IPS-18c (cell line): ENCODE data around the gene KLF2.

ENCODE experiments used
- H3K4me3 ChIP-seq: 2 replicates; pipeline ENCODE4 v1.7.0; 2013; ENCODE audit warnings: low read depth, mild to moderate bottlenecking, low read length, moderate library complexity; ENCODE audit not compliant: insufficient read depth
- H3K9me3 ChIP-seq: one replicate; pipeline ENCODE4 v1.6.1; 2013; ENCODE audit warnings: mild to moderate bottlenecking, low read length, moderate library complexity; ENCODE audit not compliant: control insufficient read depth, insufficient read depth

Gene KLF2

GRCh38 chr19:16367261-16367683 lies 42.6 kb downstream of the KLF2 start:
- H3K4me3 ChIP-seq, result no peak overlapping the region
- no peaks in the 10 kb centered on the region for H3K9me3 ChIP-seq

GRCh38 chr19:16368385-16369305 lies 44.0 kb downstream of the KLF2 start:
- H3K4me3 ChIP-seq, result no peak overlapping the region
- H3K9me3 ChIP-seq, result no peaks in the 10 kb centered on the region

GRCh38 chr19:16369306-16369663 lies 44.7 kb downstream of the KLF2 start:
- no peaks in the 10 kb centered on the region for H3K9me3 ChIP-seq
- no peak overlapping the region for H3K4me3 ChIP-seq

GRCh38 chr19:16369664-16370576 lies 45.3 kb downstream of the KLF2 start:
- Histone ChIP-seq H3K4me3 (no peak overlapping the region), H3K9me3 (no peaks in the 10 kb centered on the region)

GRCh38 chr19:16370641-16371391 lies 46.2 kb downstream of the KLF2 start:
- Histone ChIP-seq H3K4me3 (no peak overlapping the region), H3K9me3 (peaks cover 2% of the 10 kb centered on the region)

GRCh38 chr19:16371540-16371986 lies 46.9 kb downstream of the KLF2 start:
- peaks cover 2% of the 10 kb centered on the region for H3K9me3 ChIP-seq
- no peak overlapping the region for H3K4me3 ChIP-seq

GRCh38 chr19:16372065-16372915 lies 47.7 kb downstream of the KLF2 start:
- peaks cover 2% of the 10 kb centered on the region for H3K9me3 ChIP-seq
- no peak overlapping the region for H3K4me3 ChIP-seq

- no peak overlapping the region for H3K4me3 ChIP-seq
- H3K9me3 ChIP-seq, result peaks cover 2% of the 10 kb centered on the region
These were observed 48.5 kb downstream of the KLF2 start for GRCh38 chr19:16373079-16373478.

GRCh38 chr19:16373532-16373931 lies 48.9 kb downstream of the KLF2 start:
- Histone ChIP-seq H3K4me3 (no peak overlapping the region), H3K9me3 (peaks cover 2% of the 10 kb centered on the region)

GRCh38 chr19:16373989-16374388 lies 49.4 kb downstream of the KLF2 start:
- H3K9me3 ChIP-seq, result peaks cover 2% of the 10 kb centered on the region
- no peak overlapping the region for H3K4me3 ChIP-seq

GRCh38 chr19:16374436-16374835 lies 49.8 kb downstream of the KLF2 start:
- Histone ChIP-seq H3K9me3 (peaks cover 2% of the 10 kb centered on the region), H3K4me3 (no peak overlapping the region)

- Histone ChIP-seq H3K4me3 (no peak overlapping the region), H3K9me3 (peaks cover 2% of the 10 kb centered on the region)
These were observed 50.7 kb downstream of the KLF2 start for GRCh38 chr19:16375157-16375935.

GRCh38 chr19:16375936-16376185 lies 51.2 kb downstream of the KLF2 start:
- H3K4me3 ChIP-seq, result no peak overlapping the region
- peaks cover 2% of the 10 kb centered on the region for H3K9me3 ChIP-seq

- H3K4me3 ChIP-seq, result no peak overlapping the region
- peaks cover 2% of the 10 kb centered on the region for H3K9me3 ChIP-seq
These were observed 51.6 kb downstream of the KLF2 start for GRCh38 chr19:16376241-16376640.

GRCh38 chr19:16376649-16377048 lies 52.0 kb downstream of the KLF2 start:
- Histone ChIP-seq H3K9me3 (peaks cover 2% of the 10 kb centered on the region), H3K4me3 (no peak overlapping the region)

GRCh38 chr19:16377521-16377920 lies 52.9 kb downstream of the KLF2 start:
- H3K4me3 ChIP-seq, result no peak overlapping the region
- H3K9me3 ChIP-seq, result peaks cover 2% of the 10 kb centered on the region
